GM23248 (cell line): ENCODE measurements around the gene SPACA5B.

Experiments
- EZH2 ChIP-seq: fragments of 200-600 bp; sonication (generic); IDR thresholded peaks from 2 replicates; pipeline ENCODE4 v1.6.1; 2018; ENCODE audit warnings: antibody characterized with exemption, mild to moderate bottlenecking; ENCODE audit not compliant: insufficient read depth, poor library complexity, severe bottlenecking
- EZH2phosphoT487 ChIP-seq: fragments of 200-600 bp; sonication (generic); IDR thresholded peaks from 2 replicates; pipeline ENCODE4 v1.6.1; 2018; ENCODE audit warnings: antibody characterized with exemption, moderate library complexity, mild to moderate bottlenecking, low read depth; ENCODE audit not compliant: insufficient read depth

GRCh38 chrX:48154796-48155195 lies 24.4 kb downstream of the SPACA5B start:
- TF ChIP-seq EZH2 (no peak), EZH2phosphoT487 (no peak)
